MG63 (cell line): ENCODE results near the gene SCLY. TPM values are rescaled to one million over a fixed set of nuclear protein-coding genes. Genes with fewer than 3 reads are reported as not detected.
"Not testable (repeated sequence)": the region's sequence is repeated elsewhere in the genome, so short reads cannot be mapped to it uniquely, and the experiment has no call there.

Experiments used
- DNase-seq: peaks from one replicate; pipeline ENCODE4 v3.0.0-alpha.2; 2020
- H3K27me3 ChIP-seq: fragments of 250-450 bp; sonication (Bioruptor Pico); 2 replicates; pipeline ENCODE4 v1.5.1; 2020; ENCODE audit warnings: mild to moderate bottlenecking, moderate library complexity
- H3K36me3 ChIP-seq: fragments of 250-450 bp; sonication (Bioruptor Pico); 2 replicates; pipeline ENCODE4 v1.5.1; 2020; ENCODE audit warnings: mild to moderate bottlenecking, moderate library complexity
- H3K4me3 ChIP-seq: fragments of 250-450 bp; sonication (Bioruptor Pico); 2 replicates; pipeline ENCODE4 v1.5.1; 2020; ENCODE audit warnings: mild to moderate bottlenecking, moderate library complexity
- H3K9me3 ChIP-seq: fragments of 250-450 bp; sonication (Bioruptor Pico); 2 replicates; pipeline ENCODE4 v1.5.1; 2020; ENCODE audit warnings: mild to moderate bottlenecking, moderate library complexity
- total RNA-seq: library from RNA; depleted of rRNA; stranded (reverse); fragments of >200 nt; shearing (Covaris generic); gene quantifications from 2 replicates; pipeline ENCODE4 v1.2.3, GENCODE V29; 2014; ENCODE audit warnings: low replicate concordance

Gene SCLY
- total RNA-seq, 1 experiment from 2014 or later = 19.0 TPM

GRCh38 chr2:238061315-238062202 is 758 bp downstream of the SCLY start:
- Histone ChIP-seq H3K9me3 (no peaks in the 10 kb centered on the region), H3K27me3 (no peaks in the 10 kb centered on the region), H3K4me3 (peak overlapping the region; percentile 81), H3K36me3 (peaks cover 23% of the 10 kb centered on the region)
- DNase-seq = peak; percentile 26

- DNase-seq = no peak
- no peaks in the 10 kb centered on the region for H3K9me3 ChIP-seq
- no peak overlapping the region for H3K4me3 ChIP-seq
- H3K36me3 ChIP-seq = peaks cover 32% of the 10 kb centered on the region
- no peaks in the 10 kb centered on the region for H3K27me3 ChIP-seq
These were observed 2.8 kb downstream of the SCLY start for GRCh38 chr2:238063414-238064189.

GRCh38 chr2:238064376-238064775 is 3.6 kb downstream of the SCLY start:
- H3K9me3 ChIP-seq = no peaks in the 10 kb centered on the region
- no peak for DNase-seq
- H3K36me3 ChIP-seq = peaks cover 40% of the 10 kb centered on the region
- H3K27me3 ChIP-seq = no peaks in the 10 kb centered on the region
- H3K4me3 ChIP-seq = no peak overlapping the region

GRCh38 chr2:238065071-238065846 is 4.5 kb downstream of the SCLY start:
- no peaks in the 10 kb centered on the region for H3K27me3 ChIP-seq
- DNase-seq = no peak
- H3K4me3 ChIP-seq = no peak overlapping the region
- H3K36me3 ChIP-seq = peaks cover 47% of the 10 kb centered on the region
- no peaks in the 10 kb centered on the region for H3K9me3 ChIP-seq

- Histone ChIP-seq H3K4me3 (no peak overlapping the region), H3K9me3 (no peaks in the 10 kb centered on the region), H3K27me3 (no peaks in the 10 kb centered on the region), H3K36me3 (peaks cover 53% of the 10 kb centered on the region)
- DNase-seq = no peak
These were observed 5.4 kb downstream of the SCLY start for GRCh38 chr2:238066218-238066617.

- H3K36me3 ChIP-seq = peaks cover 55% of the 10 kb centered on the region
- H3K4me3 ChIP-seq, H3K9me3 ChIP-seq, DNase-seq, H3K27me3 ChIP-seq: not testable (repeated sequence)
These were observed 5.9 kb downstream of the SCLY start for GRCh38 chr2:238066718-238067117.

GRCh38 chr2:238067939-238068338 is 7.1 kb downstream of the SCLY start:
- no peak overlapping the region for H3K4me3 ChIP-seq
- no peaks in the 10 kb centered on the region for H3K27me3 ChIP-seq
- no peaks in the 10 kb centered on the region for H3K9me3 ChIP-seq
- H3K36me3 ChIP-seq = peaks cover 68% of the 10 kb centered on the region
- DNase-seq = no peak

- H3K36me3 ChIP-seq = peaks cover 68% of the 10 kb centered on the region
- H3K27me3 ChIP-seq = no peaks in the 10 kb centered on the region
- H3K9me3 ChIP-seq = no peaks in the 10 kb centered on the region
- no peak for DNase-seq
- no peak overlapping the region for H3K4me3 ChIP-seq
These were observed 8.4 kb downstream of the SCLY start for GRCh38 chr2:238069021-238069709.

- Histone ChIP-seq H3K4me3 (no peak overlapping the region), H3K36me3 (peaks cover 64% of the 10 kb centered on the region)
- no peak for DNase-seq
These were observed 9.1 kb downstream of the SCLY start for GRCh38 chr2:238069877-238070276.

GRCh38 chr2:238075397-238075796 is 14.6 kb downstream of the SCLY start:
- DNase-seq = no peak
- Histone ChIP-seq H3K4me3 (no peak overlapping the region), H3K9me3 (no peaks in the 10 kb centered on the region), H3K27me3 (no peaks in the 10 kb centered on the region), H3K36me3 (peaks cover 43% of the 10 kb centered on the region)

More at GRCh38 chr2:238069877-238070276, 9.1 kb downstream of the SCLY start:
- Histone ChIP-seq H3K27me3 (no peaks in the 10 kb centered on the region), H3K9me3 (no peaks in the 10 kb centered on the region)

- Histone ChIP-seq H3K9me3 (no peaks in the 10 kb centered on the region), H3K36me3 (peaks cover 40% of the 10 kb centered on the region), H3K27me3 (no peaks in the 10 kb centered on the region), H3K4me3 (no peak overlapping the region)
- no peak for DNase-seq
These were observed 16.5 kb downstream of the SCLY start for GRCh38 chr2:238077292-238077691.

- DNase-seq = no peak
- peaks cover 39% of the 10 kb centered on the region for H3K36me3 ChIP-seq
- H3K9me3 ChIP-seq = no peaks in the 10 kb centered on the region
- H3K27me3 ChIP-seq = no peaks in the 10 kb centered on the region
- H3K4me3 ChIP-seq = no peak overlapping the region
These were observed 19.1 kb downstream of the SCLY start for GRCh38 chr2:238079874-238080327.

GRCh38 chr2:238080518-238080917 is 19.7 kb downstream of the SCLY start:
- H3K27me3 ChIP-seq = no peaks in the 10 kb centered on the region
- peaks cover 38% of the 10 kb centered on the region for H3K36me3 ChIP-seq
- no peak overlapping the region for H3K4me3 ChIP-seq
- DNase-seq = no peak
- H3K9me3 ChIP-seq = no peaks in the 10 kb centered on the region

- Histone ChIP-seq H3K4me3 (no peak overlapping the region), H3K9me3 (no peaks in the 10 kb centered on the region), H3K36me3 (peaks cover 42% of the 10 kb centered on the region), H3K27me3 (no peaks in the 10 kb centered on the region)
- no peak for DNase-seq
These were observed 20.3 kb downstream of the SCLY start for GRCh38 chr2:238081150-238081549.

GRCh38 chr2:238081561-238081960 is 20.8 kb downstream of the SCLY start:
- DNase-seq = no peak
- no peaks in the 10 kb centered on the region for H3K9me3 ChIP-seq
- H3K27me3 ChIP-seq = no peaks in the 10 kb centered on the region

GRCh38 chr2:238082151-238082550 is 21.4 kb downstream of the SCLY start:
- H3K4me3 ChIP-seq = no peak overlapping the region
- no peaks in the 10 kb centered on the region for H3K9me3 ChIP-seq
- H3K27me3 ChIP-seq = no peaks in the 10 kb centered on the region
- peaks cover 37% of the 10 kb centered on the region for H3K36me3 ChIP-seq
- no peak for DNase-seq

More at GRCh38 chr2:238081561-238081960, 20.8 kb downstream of the SCLY start:
- Histone ChIP-seq H3K36me3 (peaks cover 43% of the 10 kb centered on the region), H3K4me3 (no peak overlapping the region)
